HG03432 (cell line): ENCODE measurements around the gene TMPRSS3.
A peak's percentile ranks its signal among the peaks of the same experiment; 100 is the strongest.

ENCODE experiments used
- ATAC-seq: cut with Tn5 transposase; IDR thresholded peaks from one replicate; pipeline ENCODE4 v1.9.1; 2021; ENCODE audit warnings: mild to moderate bottlenecking, moderate library complexity; ENCODE audit not compliant: unreplicated experiment

TMPRSS3 gene

DNA sequence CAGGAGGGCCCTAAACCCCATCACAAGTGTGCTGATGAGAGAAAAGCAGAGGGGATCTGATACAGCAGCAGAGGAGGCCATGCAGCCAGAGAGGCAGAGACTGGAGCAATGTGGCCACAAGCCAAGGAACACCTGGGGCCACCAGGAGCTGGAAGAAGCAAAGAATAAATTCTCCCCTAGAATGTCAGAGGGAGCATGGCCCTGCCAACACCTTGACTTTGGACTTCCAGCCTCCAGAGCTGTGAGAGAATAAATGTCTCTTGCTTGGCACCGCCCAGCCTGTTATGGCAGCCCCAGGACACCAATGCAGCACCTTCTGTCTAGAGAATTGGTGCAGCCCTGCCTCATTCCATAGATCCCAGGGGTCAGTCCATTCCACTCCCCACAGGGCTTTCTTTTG, 33.2 kb upstream of the TMPRSS3 start:
- ATAC-seq: no peak

- ATAC-seq: no peak
These were observed 32.1 kb upstream of the TMPRSS3 start for GRCh38 chr21:42427809-42428419.

- no peak for ATAC-seq
These were observed 31.1 kb upstream of the TMPRSS3 start for GRCh38 chr21:42426876-42427480.

- ATAC-seq: no peak
These were observed 30.6 kb upstream of the TMPRSS3 start for GRCh38 chr21:42426424-42426823.

- ATAC-seq: peak; percentile 27
These were observed 29.7 kb upstream of the TMPRSS3 start for GRCh38 chr21:42425591-42425990.

- peak; percentile 39 for ATAC-seq
These were observed 29.2 kb upstream of the TMPRSS3 start for GRCh38 chr21:42424914-42425541.

DNA sequence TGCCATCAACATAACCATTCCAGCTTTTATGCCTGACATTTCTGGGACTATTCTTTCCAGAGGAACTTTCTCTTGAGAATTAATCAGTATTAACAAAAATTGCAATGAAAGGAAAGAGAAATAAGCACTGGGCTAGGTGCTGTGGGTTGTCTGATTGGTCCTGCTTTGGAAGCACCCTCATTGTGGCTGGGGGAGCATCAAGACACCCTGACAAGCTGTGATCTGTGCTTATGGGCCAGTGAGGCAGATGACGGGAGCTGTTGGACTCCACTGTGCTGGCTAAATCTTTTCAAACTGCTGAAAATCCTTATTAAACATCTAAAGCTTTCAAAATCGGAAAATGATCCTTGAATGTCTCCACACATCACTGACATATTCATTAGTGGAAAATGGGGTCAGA, 27.8 kb upstream of the TMPRSS3 start:
- ATAC-seq: peak; percentile 26

- peak; percentile 68 for ATAC-seq
These were observed 27.4 kb upstream of the TMPRSS3 start for GRCh38 chr21:42423197-42423675.

DNA sequence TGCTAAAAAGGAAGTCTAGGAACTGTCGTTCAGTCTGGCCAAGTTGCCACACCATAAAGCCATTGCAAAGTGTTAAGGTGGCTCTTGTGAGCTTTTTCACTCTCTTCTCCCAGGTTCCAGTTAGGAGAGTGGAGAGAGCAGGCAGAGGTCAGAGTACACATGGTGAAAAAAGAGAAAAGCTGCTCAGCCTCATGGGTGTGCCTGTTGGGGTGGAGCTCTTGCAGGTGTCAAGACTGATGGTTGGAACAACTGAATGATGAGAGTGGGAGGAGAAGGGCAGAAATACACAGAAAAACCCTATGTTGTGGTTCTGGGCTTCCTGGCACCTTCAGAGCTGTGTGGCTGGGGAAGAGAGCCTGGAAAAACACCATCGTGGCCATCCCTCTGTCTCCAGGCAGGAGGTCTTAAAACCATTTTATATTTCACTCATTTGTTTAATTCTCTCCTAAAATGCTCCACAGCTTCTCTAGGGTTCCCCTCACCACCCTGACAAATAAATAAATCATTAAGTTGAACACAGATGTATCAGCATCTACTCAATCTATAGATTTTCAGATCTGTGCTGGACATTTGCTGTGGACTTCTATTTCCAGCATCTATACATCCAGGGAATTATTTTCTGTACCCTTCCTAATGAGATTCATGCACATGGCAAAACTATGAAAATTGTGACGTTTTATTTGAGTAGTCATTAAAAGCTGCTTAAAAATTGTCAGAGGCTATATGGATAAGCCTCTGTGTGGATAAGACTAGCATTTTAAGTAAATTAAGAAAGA, 25.4 kb upstream of the TMPRSS3 start:
- no peak for ATAC-seq

DNA sequence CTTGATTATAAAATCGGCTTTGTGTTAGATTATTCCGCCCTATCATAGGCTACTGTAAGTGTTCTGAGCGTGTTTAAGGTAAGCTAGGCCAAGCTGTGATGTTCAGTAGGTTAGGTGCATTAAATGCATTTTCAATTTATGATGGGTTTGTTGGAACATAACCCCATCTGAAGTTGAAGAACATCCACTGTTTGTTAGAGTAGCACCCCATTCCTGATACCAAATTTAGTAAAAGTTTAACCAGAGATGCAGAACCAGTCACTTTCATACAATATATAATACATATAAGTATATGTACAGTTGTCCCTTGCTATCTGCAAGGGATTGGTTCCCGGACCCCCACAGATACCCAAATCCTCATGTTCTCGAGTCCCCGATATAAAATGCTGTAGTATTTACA, 24.0 kb upstream of the TMPRSS3 start:
- ATAC-seq: no peak

GRCh38 chr21:42418886-42419285, 23.0 kb upstream of the TMPRSS3 start:
- no peak for ATAC-seq

- no peak for ATAC-seq
These were observed 21.7 kb upstream of the TMPRSS3 start for GRCh38 chr21:42417533-42417932.

DNA sequence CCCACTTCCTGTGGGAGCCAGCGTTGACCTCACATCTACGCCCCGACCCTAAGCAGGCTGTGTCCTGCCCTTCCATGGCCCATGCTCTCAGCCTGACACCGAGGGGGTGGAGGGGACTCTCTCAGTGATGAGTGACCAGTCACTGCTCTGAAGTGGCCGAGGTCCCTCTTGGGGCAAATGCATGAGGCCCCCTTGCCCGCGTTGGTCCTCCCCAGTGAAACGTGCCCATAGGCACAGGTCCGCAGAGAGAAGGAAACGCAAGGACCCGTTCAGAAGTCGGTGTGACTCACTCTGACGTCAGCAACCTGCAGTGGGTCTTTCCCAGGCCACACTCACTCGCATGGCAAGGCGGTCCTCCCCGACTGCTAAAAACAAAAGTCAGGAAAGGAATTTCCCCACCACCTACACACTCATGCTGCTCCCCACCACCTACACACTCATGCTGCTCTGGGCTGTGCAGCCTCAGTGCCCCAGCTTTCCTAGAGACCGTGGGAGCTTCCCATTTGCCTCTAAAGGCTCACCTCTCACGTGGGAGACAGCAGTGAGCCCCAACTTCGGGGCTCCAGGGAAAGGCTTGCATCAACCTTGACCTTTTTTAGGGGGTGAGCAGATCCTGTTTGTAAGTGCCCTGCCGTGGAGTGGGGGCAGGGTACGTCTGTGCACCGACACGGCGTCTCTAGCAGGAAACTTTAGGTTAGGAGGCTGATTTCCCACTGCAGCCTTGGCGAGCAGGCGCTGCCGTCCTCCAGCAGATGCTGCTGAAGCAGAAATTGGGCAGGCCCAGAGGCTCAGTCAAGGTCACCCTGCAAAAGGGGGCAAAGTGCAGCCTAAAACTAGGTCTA, 19.3 kb upstream of the TMPRSS3 start:
- ATAC-seq: peak; percentile 79

GRCh38 chr21:42414553-42414927, 18.7 kb upstream of the TMPRSS3 start:
- no peak for ATAC-seq

DNA sequence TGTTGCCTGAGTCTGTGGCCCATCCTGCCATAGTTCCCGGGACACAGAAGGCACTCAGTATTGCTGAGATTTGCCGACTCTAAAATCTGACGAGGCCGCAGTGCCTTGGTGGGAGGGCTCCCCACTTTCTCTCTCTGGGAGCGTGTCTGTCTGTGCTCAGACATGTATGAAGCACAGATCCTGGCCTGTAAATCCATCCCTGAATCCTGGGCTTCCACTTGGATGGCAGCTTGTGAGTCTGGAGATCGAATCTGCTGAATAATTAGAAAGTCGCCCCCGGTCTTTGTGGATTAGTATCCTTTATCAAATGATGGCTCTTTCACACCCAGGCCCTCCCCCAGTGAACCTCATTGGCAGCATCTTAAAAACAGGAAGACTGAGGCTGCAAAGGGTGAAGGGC, 18.2 kb upstream of the TMPRSS3 start:
- no peak for ATAC-seq

- no peak for ATAC-seq
These were observed 17.6 kb upstream of the TMPRSS3 start for GRCh38 chr21:42413500-42413899.

DNA sequence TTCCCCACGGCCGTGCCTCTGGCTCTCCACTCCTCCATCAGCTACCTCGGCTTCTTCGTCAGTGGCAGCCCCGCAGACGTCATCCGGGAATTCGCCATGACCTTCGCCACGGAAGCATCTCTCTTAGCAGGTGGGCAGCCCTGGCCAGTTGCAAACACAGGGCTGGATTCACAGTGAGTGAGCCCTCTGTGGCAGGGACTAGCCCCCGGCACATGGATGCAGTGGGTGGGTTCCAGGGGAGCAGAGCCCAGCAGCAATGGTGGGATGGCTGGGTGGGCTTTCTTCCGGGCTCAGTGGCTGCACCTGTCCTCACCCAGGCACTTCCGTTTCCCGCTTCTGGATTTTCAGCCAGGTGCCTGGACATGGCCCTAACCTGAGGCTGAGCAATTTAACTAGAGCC, 17.2 kb upstream of the TMPRSS3 start:
- no peak for ATAC-seq

GRCh38 chr21:42412636-42412933, 16.7 kb upstream of the TMPRSS3 start:
- no peak for ATAC-seq

DNA sequence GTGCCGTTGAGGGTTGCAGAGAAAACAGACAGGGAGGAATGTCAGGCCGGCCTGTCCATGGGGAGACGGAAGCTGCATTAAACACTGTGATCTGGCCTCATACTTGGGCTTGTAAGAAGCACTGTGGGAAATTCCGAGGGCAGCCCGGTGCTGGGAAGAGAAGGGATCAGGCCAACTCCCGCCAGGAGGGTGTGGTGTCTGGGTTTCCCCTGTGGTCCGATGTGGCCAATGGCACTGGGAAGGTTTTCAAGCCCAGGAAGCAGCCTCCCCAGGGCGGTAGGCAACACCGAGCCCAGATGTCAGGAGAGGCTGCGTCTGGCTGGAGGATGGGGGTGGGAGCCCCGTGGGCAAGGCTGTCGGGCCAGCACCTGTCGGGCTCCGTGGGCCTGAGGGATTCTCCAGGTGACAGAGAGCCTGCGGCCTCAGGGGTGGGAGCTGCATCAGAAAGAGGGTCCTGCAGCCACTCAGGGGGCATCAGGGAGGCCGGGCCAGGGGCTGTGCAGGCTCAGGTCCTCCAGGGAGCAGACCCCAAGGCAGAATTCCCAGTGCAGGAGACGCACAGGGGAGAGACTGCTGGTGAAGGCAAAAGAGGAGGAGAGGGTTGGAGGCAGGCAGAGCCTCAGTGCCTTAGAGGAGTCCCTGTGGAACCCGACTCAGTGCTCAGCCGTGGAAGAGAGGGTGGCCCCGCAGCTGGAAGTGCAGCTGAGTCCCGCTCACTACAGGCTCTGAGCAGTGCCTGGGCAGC, 16.2 kb upstream of the TMPRSS3 start:
- no peak for ATAC-seq

DNA sequence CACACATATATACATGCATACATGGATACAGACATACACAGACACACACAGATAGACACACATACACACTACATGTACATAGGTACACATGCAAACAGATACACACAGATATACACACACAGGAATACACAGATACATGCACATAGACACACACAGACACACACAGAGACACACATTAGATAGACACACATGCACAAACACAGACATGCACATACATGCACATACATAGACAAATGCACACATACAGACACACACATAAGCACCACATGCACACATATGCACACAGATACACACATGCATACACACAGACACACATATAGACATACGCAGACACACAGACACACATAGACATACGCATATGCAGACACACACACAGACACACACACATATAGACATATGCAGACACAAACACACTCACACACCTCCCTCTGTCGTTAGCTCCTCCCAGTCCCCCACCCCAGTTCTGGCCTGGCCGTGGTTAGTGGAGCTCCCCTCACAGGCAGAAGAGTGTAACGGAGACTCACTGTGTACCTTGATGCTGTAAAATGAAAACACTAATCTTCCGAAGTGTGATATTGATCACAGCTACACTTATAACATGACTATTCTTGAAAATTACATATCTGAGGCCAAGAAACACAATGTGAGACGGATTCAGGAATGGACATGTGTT, 15.5 kb upstream of the TMPRSS3 start:
- no peak for ATAC-seq
